Measurements from ENCODE around the gene FOXP4.

DNA sequence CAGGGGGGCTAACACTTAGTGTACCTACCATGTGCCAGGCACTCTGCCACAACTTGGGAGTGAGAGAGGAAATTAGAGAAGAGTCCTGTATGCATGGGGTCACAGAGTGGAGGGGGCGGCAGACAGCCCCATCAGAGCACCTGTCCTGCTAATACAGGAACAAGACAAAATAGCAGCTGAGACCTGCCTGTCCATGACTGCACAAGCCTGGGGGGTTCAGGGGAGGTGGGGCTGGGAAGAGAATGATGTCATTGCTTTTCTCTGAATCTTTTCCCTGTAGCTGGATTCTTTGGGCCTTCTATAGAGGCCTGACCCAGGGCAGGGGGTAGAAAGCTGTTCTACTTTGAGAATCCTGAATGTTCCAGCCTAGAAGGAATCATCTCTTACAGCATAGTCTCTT lies 37.4 kb downstream of the FOXP4 start:
- TF ChIP-seq POLR2A (IDR thresholded peaks at IDR 0.05; ENCODE audit: low read length), result no peak
- TF ChIP-seq GATA1 (IDR thresholded peaks at IDR 0.05; ENCODE audit: low read depth, low read length), result no peak
